Esophagus squamous epithelium (tissue), 4 donors: ENCODE data around the gene RNU1-2.

Experiments
- POLR2A ChIP-seq, 4 donors: fragments of 450-650 bp; IDR thresholded peaks; one replicate each; pipeline ENCODE4 v1.6.1; 2017; ENCODE audit warnings: antibody characterized with exemption in 4 of 4, mild to moderate bottlenecking in 4 of 4, moderate library complexity in 3 of 4
- TF ChIP-seq, protein P1 (sequence below), 6 experiments: fragments of 450-650 bp in 4 of 6; fragments of 200-600 bp in 2 of 6; sonication (generic) in 2 of 6; IDR thresholded peaks; one replicate each; pipeline ENCODE4 v1.5.1; 2016 to 2019; ENCODE audit warnings: antibody characterized with exemption in 6 of 6, mild to moderate bottlenecking in 4 of 6, moderate library complexity in 4 of 6

DNA sequence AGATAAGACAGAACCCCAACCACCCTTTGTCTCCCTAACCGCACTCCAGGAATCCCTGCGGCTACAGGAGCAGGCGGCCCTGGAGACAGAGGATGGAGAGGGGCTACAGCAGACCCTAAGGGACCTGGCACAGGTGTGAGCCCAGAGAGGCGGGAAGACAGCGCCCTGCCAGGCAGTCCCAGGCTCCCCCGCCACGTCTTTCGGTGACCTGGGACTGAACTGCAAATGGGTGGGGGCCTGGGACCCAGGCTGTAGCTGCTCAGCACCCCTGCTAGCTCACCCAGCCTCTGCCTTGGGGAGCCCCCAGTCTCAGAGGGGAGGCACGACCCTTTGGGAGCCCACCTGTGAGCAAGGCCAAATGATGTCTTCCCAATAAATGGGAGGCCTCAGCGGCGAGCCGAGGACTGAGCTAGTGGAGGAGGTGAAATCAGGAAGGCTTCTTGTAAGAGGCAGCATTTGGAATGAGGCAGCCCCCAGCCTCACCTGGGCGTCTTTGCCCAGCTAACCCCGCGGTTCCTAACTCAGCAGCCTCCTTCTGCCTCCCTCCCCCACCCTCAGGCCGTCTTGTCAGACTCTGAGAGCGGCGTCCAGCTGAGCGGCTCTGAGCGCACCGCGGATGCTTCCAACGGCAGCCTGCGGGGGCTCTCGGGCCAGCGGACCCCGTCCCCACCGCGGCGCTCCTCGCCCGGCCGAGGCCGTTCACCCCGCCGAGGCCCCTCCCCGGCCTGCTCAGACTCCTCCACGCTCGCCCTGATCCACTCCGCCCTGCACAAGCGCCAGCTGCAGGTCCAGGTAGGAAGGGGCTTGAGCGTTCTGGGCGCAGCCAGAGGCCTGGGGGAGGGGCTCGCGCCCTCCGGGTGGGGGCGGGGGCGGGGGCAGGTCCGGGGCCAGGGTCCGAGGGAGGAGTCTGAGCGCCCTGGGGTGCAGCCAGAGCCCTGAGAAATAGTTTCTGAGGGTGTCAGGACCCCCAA, 42.9 kb downstream of the RNU1-2 start:
- TF ChIP-seq, protein P1, sequence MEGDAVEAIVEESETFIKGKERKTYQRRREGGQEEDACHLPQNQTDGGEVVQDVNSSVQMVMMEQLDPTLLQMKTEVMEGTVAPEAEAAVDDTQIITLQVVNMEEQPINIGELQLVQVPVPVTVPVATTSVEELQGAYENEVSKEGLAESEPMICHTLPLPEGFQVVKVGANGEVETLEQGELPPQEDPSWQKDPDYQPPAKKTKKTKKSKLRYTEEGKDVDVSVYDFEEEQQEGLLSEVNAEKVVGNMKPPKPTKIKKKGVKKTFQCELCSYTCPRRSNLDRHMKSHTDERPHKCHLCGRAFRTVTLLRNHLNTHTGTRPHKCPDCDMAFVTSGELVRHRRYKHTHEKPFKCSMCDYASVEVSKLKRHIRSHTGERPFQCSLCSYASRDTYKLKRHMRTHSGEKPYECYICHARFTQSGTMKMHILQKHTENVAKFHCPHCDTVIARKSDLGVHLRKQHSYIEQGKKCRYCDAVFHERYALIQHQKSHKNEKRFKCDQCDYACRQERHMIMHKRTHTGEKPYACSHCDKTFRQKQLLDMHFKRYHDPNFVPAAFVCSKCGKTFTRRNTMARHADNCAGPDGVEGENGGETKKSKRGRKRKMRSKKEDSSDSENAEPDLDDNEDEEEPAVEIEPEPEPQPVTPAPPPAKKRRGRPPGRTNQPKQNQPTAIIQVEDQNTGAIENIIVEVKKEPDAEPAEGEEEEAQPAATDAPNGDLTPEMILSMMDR (IDR thresholded peaks at IDR 0.05): no peak
- no peak for TF ChIP-seq POLR2A (IDR thresholded peaks at IDR 0.05)
